Endothelial cell (in vitro differentiated cells): Measurements from ENCODE around the gene TBC1D13. TPM values are rescaled to one million over a fixed set of nuclear protein-coding genes. Genes with fewer than 3 reads are reported as not detected.
"Not testable (repeated sequence)": the region's sequence is repeated elsewhere in the genome, so short reads cannot be mapped to it uniquely, and the experiment has no call there.

Experiments used
- DNase-seq: peaks from one replicate; pipeline ENCODE4 v3.0.0; 2021; ENCODE audit warnings: low spot score
- H3K27ac Mint-ChIP-seq: one replicate; pipeline ENCODE4 v1.8.0; 2021; ENCODE audit warnings: mixed read lengths, inconsistent platforms; ENCODE audit not compliant: unreplicated experiment
- H3K27me3 Mint-ChIP-seq: one replicate; pipeline ENCODE4 v1.8.0; 2021; ENCODE audit warnings: mild to moderate bottlenecking, moderate library complexity, mixed read lengths, inconsistent platforms; ENCODE audit not compliant: unreplicated experiment
- H3K36me3 Mint-ChIP-seq: one replicate; pipeline ENCODE4 v1.8.0; 2021; ENCODE audit warnings: mild to moderate bottlenecking, low read depth, mixed read lengths, inconsistent platforms; ENCODE audit not compliant: unreplicated experiment
- H3K4me1 Mint-ChIP-seq: one replicate; pipeline ENCODE4 v1.8.0; 2021; ENCODE audit warnings: mild to moderate bottlenecking, mixed read lengths, inconsistent platforms; ENCODE audit not compliant: unreplicated experiment
- H3K4me3 Mint-ChIP-seq: one replicate; pipeline ENCODE4 v1.8.0; 2021; ENCODE audit warnings: mild to moderate bottlenecking, mixed read lengths, inconsistent platforms; ENCODE audit not compliant: unreplicated experiment
- H3K9me3 Mint-ChIP-seq: one replicate; pipeline ENCODE4 v1.8.0; 2021; ENCODE audit warnings: mixed read lengths, inconsistent platforms; ENCODE audit not compliant: unreplicated experiment
- CTCF ChIP-seq: fragments of 200-600 bp; sonication (generic); IDR thresholded peaks from one replicate; pipeline ENCODE4 v1.5.0; 2021; ENCODE audit warnings: antibody characterized with exemption; ENCODE audit not compliant: unreplicated experiment
- total RNA-seq: library from RNA; stranded (reverse); fragmentation: NEBNext Ultra II Directional; extraction: Animal tissue kit (Norgen Biotek cat#: 25700); gene quantifications from one replicate; pipeline ENCODE4 v1.2.1, GENCODE V29; 2021; ENCODE audit not compliant: unreplicated experiment

TBC1D13 gene
- total RNA-seq, 1 donor from 2014 or later: 58.8 TPM

GRCh38 chr9:128845186-128845931 is 58.3 kb downstream of the TBC1D13 start:
- Mint-ChIP-seq H3K36me3 (peaks cover 9% of the 10 kb centered on the region), H3K4me1 (no peaks in the 10 kb centered on the region)
- TF ChIP-seq CTCF: no peak

GRCh38 chr9:128846680-128847030 is 59.6 kb downstream of the TBC1D13 start:
- Mint-ChIP-seq H3K4me1 (no peaks in the 10 kb centered on the region), H3K9me3 (no peaks in the 10 kb centered on the region), H3K36me3 (peaks cover 16% of the 10 kb centered on the region), H3K4me3 (no peak overlapping the region), H3K27ac (no peak overlapping the region), H3K27me3 (peaks cover 2% of the 10 kb centered on the region)
- TF ChIP-seq CTCF: no peak
- DNase-seq: no peak

More at GRCh38 chr9:128845186-128845931, 58.3 kb downstream of the TBC1D13 start:
- DNase-seq: no peak
- no peaks in the 10 kb centered on the region for H3K9me3 Mint-ChIP-seq
- H3K27me3 Mint-ChIP-seq: peaks cover 6% of the 10 kb centered on the region
- no peak overlapping the region for H3K4me3 Mint-ChIP-seq
- no peak overlapping the region for H3K27ac Mint-ChIP-seq

GRCh38 chr9:128847803-128848202 is 60.8 kb downstream of the TBC1D13 start:
- Mint-ChIP-seq H3K4me1 (no peaks in the 10 kb centered on the region), H3K9me3 (no peaks in the 10 kb centered on the region), H3K27ac (no peak overlapping the region), H3K4me3 (peak overlapping the region; percentile 14), H3K27me3 (peaks cover 2% of the 10 kb centered on the region), H3K36me3 (peaks cover 16% of the 10 kb centered on the region)
- no peak for DNase-seq
- TF ChIP-seq CTCF: no peak

GRCh38 chr9:128851024-128851423 is 64.0 kb downstream of the TBC1D13 start:
- not testable (repeated sequence) for H3K4me1 Mint-ChIP-seq, H3K9me3 Mint-ChIP-seq, H3K27me3 Mint-ChIP-seq, H3K27ac Mint-ChIP-seq, DNase-seq
- Mint-ChIP-seq H3K4me3 (peak overlapping the region; percentile 38), H3K36me3 (peaks cover 16% of the 10 kb centered on the region)

GRCh38 chr9:128851779-128852600 is 64.9 kb downstream of the TBC1D13 start:
- not testable (repeated sequence) for DNase-seq, H3K27me3 Mint-ChIP-seq, H3K27ac Mint-ChIP-seq, H3K4me1 Mint-ChIP-seq, H3K4me3 Mint-ChIP-seq, H3K9me3 Mint-ChIP-seq
- H3K36me3 Mint-ChIP-seq: peaks cover 16% of the 10 kb centered on the region

- H3K9me3 Mint-ChIP-seq, H3K4me1 Mint-ChIP-seq, H3K27me3 Mint-ChIP-seq, H3K27ac Mint-ChIP-seq, H3K4me3 Mint-ChIP-seq, DNase-seq: not testable (repeated sequence)
- peaks cover 12% of the 10 kb centered on the region for H3K36me3 Mint-ChIP-seq
Observed at GRCh38 chr9:128852646-128853045, 65.6 kb downstream of the TBC1D13 start.

- not testable (repeated sequence) for H3K4me1 Mint-ChIP-seq
Observed at GRCh38 chr9:128854454-128854853, 67.4 kb downstream of the TBC1D13 start.

GRCh38 chr9:128858476-128858875 is 71.4 kb downstream of the TBC1D13 start:
- not testable (repeated sequence) for H3K27me3 Mint-ChIP-seq, H3K4me3 Mint-ChIP-seq, H3K4me1 Mint-ChIP-seq, DNase-seq, H3K9me3 Mint-ChIP-seq, H3K27ac Mint-ChIP-seq, H3K36me3 Mint-ChIP-seq

More at GRCh38 chr9:128854454-128854853, 67.4 kb downstream of the TBC1D13 start:
- H3K4me3 Mint-ChIP-seq, H3K9me3 Mint-ChIP-seq, H3K27me3 Mint-ChIP-seq, DNase-seq, H3K27ac Mint-ChIP-seq, H3K36me3 Mint-ChIP-seq: not testable (repeated sequence)
